ENCODE measurements around the gene ZCCHC8. TPM values are rescaled to one million over a fixed set of nuclear protein-coding genes. Genes with fewer than 3 reads are reported as not detected.
A peak's percentile ranks its signal among the peaks of the same experiment; 100 is the strongest.
"Not testable (repeated sequence)": the region's sequence is repeated elsewhere in the genome, so short reads cannot be mapped to it uniquely, and the experiment has no call there.

The ZCCHC8 gene
- total and polyA plus RNA-seq, 7 donors, result 10.2 to 21.4 (median 16.8) TPM

GRCh38 chr12:122501489-122501989 is 807 bp upstream of the ZCCHC8 start:
- peaks cover 21 to 52% (median 26%) of the 10 kb centered on the region in 4 donors for H3K36me3 ChIP-seq
- WGBS, 2 donors, result 69 to 80% methylated on average over 9 of the region's 9 CpGs
- no peak for TF ChIP-seq POLR2A (IDR thresholded peaks at IDR 0.05)
- no peak for TF ChIP-seq CTCF (IDR thresholded peaks at IDR 0.05)
- H3K27me3 ChIP-seq, result no peaks in the 10 kb centered on the region
- intact Hi-C loops (cut with DNase I), result loop anchor here (5.0 kb wide), 1 partner anchor 234 kb away; the partner anchor contains the start of gene VPS33A
- H3K9me3 ChIP-seq, result no peaks in the 10 kb centered on the region
- H3K4me1 ChIP-seq, result peaks cover 0 to 36% (median 28%) of the 10 kb centered on the region in 4 donors
- H3K27ac ChIP-seq, result peak overlapping the region; percentile 96 to 99 (median 98)
- H3K4me3 ChIP-seq, result peak overlapping the region in 3 of 4 donors; percentile 70 to 96 (median 81)
- no peak for DNase-seq

- Histone ChIP-seq H3K4me1 (peaks cover 0 to 36% (median 28%) of the 10 kb centered on the region in 4 donors), H3K36me3 (peaks cover 7 to 49% (median 12%) of the 10 kb centered on the region in 4 donors), H3K27me3 (no peaks in the 10 kb centered on the region), H3K9me3 (no peaks in the 10 kb centered on the region), H3K4me3 (peak overlapping the region; percentile 70 to 96 (median 81)), H3K27ac (peak overlapping the region; percentile 96 to 99 (median 98))
- WGBS, 2 donors, result 0 to 1% methylated on average over 47 of the region's 47 CpGs
- peak; percentile 84 for DNase-seq
- intact Hi-C loops (cut with DNase I), result loop anchor here (1.0 to 5.0 kb wide), 2 partner anchors 26 to 233 kb away; partner anchors contain the start of genes RSRC2 and VPS33A
- TF ChIP-seq POLR2AphosphoS5 (IDR thresholded peaks at IDR 0.05) (peak in 3 of 4 donors; percentile 12 to 48 (median 20)), EP300 (IDR thresholded peaks at IDR 0.05) (no peak)
These were observed 594 bp downstream of the ZCCHC8 start for GRCh38 chr12:122499991-122500684.

- no peak overlapping the region for H3K4me3 ChIP-seq
- no peak for TF ChIP-seq CTCF (IDR thresholded peaks at IDR 0.05)
- peaks cover 0 to 69% (median 15%) of the 10 kb centered on the region in 4 donors for H3K36me3 ChIP-seq
- H3K4me1 ChIP-seq, result peaks cover 0 to 31% (median 22%) of the 10 kb centered on the region in 4 donors
- intact Hi-C loops (cut with DNase I), result no loop called here
- no peak for DNase-seq
- no peaks in the 10 kb centered on the region for H3K9me3 ChIP-seq
- no peak overlapping the region for H3K27ac ChIP-seq
- H3K27me3 ChIP-seq, result no peaks in the 10 kb centered on the region
- 88 to 95% methylated on average over 7 of the region's 7 CpGs for WGBS, 2 donors
These were observed 5.5 kb downstream of the ZCCHC8 start for GRCh38 chr12:122495258-122495657.

- peaks cover 7 to 89% (median 31%) of the 10 kb centered on the region in 4 donors for H3K36me3 ChIP-seq
- 69 to 85% methylated on average over 6 of the region's 6 CpGs for WGBS, 2 donors
- intact Hi-C loops (cut with DNase I), result not testable (repeated sequence)
These were observed 7.5 kb downstream of the ZCCHC8 start for GRCh38 chr12:122493222-122493621.

GRCh38 chr12:122491991-122492390 is 8.7 kb downstream of the ZCCHC8 start:
- intact Hi-C loops (cut with DNase I), result no loop called here
- Histone ChIP-seq H3K9me3 (no peaks in the 10 kb centered on the region), H3K36me3 (peaks cover 13 to 95% (median 37%) of the 10 kb centered on the region in 4 donors), H3K4me1 (peaks cover 0 to 4% (median 2%) of the 10 kb centered on the region in 4 donors), H3K27ac (no peak overlapping the region), H3K4me3 (no peak overlapping the region), H3K27me3 (no peaks in the 10 kb centered on the region)
- no peak for TF ChIP-seq POLR2A (IDR thresholded peaks at IDR 0.05)
- TF ChIP-seq POLR2AphosphoS5 (IDR thresholded peaks at IDR 0.05), result no peak
- TF ChIP-seq CTCF (IDR thresholded peaks at IDR 0.05), result no peak
- no peak for TF ChIP-seq EP300 (IDR thresholded peaks at IDR 0.05)
- WGBS, 2 donors, result 97 to 99% methylated on average over 2 of the region's 2 CpGs
- no peak for DNase-seq

More at GRCh38 chr12:122493222-122493621, 7.5 kb downstream of the ZCCHC8 start:
- H3K4me3 ChIP-seq, H3K27ac ChIP-seq, H3K9me3 ChIP-seq, H3K27me3 ChIP-seq, DNase-seq: not testable (repeated sequence)
- H3K4me1 ChIP-seq, result peaks cover 0 to 16% (median 7%) of the 10 kb centered on the region in 4 donors

Measured in sigmoid colon (tissue), 7 donors.